ENCODE results near the gene DCST2. TPM values are rescaled to one million over a fixed set of nuclear protein-coding genes. Genes with fewer than 3 reads are reported as not detected.

Gene DCST2
- total and polyA plus RNA-seq, 10 of the 15 experiments (the other 5 are each of a cell fraction or from before 2014, with no cell fraction given) = 0.33 to 0.41 (median 0.36) TPM; not detected in 7

GRCh38 chr1:155064832-155065429, 31.4 kb upstream of the DCST2 start (continued):
- no peak for TF ChIP-seq NBN (IDR thresholded peaks at IDR 0.05)

GRCh38 chr1:155064111-155064831, 30.7 kb upstream of the DCST2 start:
- H4K20me1 ChIP-seq (ENCODE audit: control insufficient read depth, insufficient read depth) = no peaks in the 10 kb centered on the region
- H3K9me3 ChIP-seq (replicated peaks; ENCODE audit: control insufficient read depth, insufficient read depth, low read length) = no peaks in the 10 kb centered on the region
- no peaks in the 10 kb centered on the region for H3K79me2 ChIP-seq (ENCODE audit: control insufficient read depth, insufficient read depth, low read length)
- CTCF ChIA-PET = interaction anchor here (1.2 to 15.5 kb wide), 8 partner anchors 11 to 103 kb away, joined by 3 to 195 read pairs (median 7); partner anchors contain the start of gene ADAM15
- DNase-seq (ENCODE audit: low read depth, low spot score) (no peak), ATAC-seq (peak; percentile 31), FAIRE-seq (peak; percentile 70)
- no peak overlapping the region for H3K27ac ChIP-seq (ENCODE audit: control insufficient read depth, insufficient read depth)
- no TSS peak for BruUV-seq (replicated peaks)
- no peaks in the 10 kb centered on the region for H3K27me3 ChIP-seq (replicated peaks in 1 of 2; ENCODE audit: control insufficient read depth in 2 of 2, insufficient read depth in 2 of 2, low read length in 1 of 2)
- RAD21 ChIA-PET (ENCODE audit: unreplicated experiment) = interaction anchor here (0.6 to 4.7 kb wide), 9 partner anchors 12 to 504 kb away, joined by 3 to 63 read pairs (median 3); partner anchors contain the start of genes EFNA3 and KRTCAP2
- peak overlapping the region; percentile 84; the same call in 1 of the 2 replicates for H3K9ac ChIP-seq (ENCODE audit: control insufficient read depth, insufficient read depth, low read length)
- POLR2A ChIA-PET = interaction anchor here (0.6 to 1.5 kb wide), 8 partner anchors 11 to 125 kb away, joined by 3 to 12 read pairs (median 4); no protein-coding TSS in a partner anchor
- SMC1A ChIA-PET (ENCODE audit: uncharacterized antibody, unreplicated experiment) = interaction anchor here (1.1 to 1.8 kb wide), 8 partner anchors 9 to 395 kb away, joined by 3 to 14 read pairs (median 4); partner anchors contain the start of gene EFNA3
- H3K4me3 ChIP-seq = peak overlapping the region; percentile 95
- H2AFZ ChIP-seq (ENCODE audit: control insufficient read depth, low read depth, low read length) = peak overlapping the region; percentile 51
- H3K4me1 ChIP-seq (ENCODE audit: control insufficient read depth, insufficient read depth, low read length) = peaks cover 16% of the 10 kb centered on the region
- peak overlapping the region; percentile 96 for H3K4me2 ChIP-seq (ENCODE audit: control insufficient read depth, insufficient read depth)
- intact Hi-C loops (cut with micrococcal nuclease; ENCODE audit: unreplicated experiment) = loop anchor here (5.0 kb wide), 3 partner anchors 92 to 397 kb away; partner anchors contain the start of genes CKS1B and SHC1
- H3K36me3 ChIP-seq (ENCODE audit: control insufficient read depth in 2 of 2, insufficient read depth in 2 of 2, low read length in 1 of 2) = no peaks in the 10 kb centered on the region; a peak in 2 of 4 replicates
- 7% methylated on average over 14 of the region's 14 CpGs for WGBS (ENCODE audit: insufficient coverage, insufficient replicate concordance, low lambda C conversion rate, missing lambda C conversion rate)
- in situ Hi-C loops (cut with MboI) = loop anchor here (5.0 kb wide), 1 partner anchor 502 kb away; no protein-coding TSS in a partner anchor
- no peak for TF ChIP-seq SIX5 (IDR thresholded peaks at IDR 0.05; ENCODE audit: low read depth, low read length, severe bottlenecking)
- peak; percentile 92; the same call in 1 of the 2 replicates for TF ChIP-seq ESRRA (IDR thresholded peaks at IDR 0.05; ENCODE audit: low read length)
- TF ChIP-seq E2F4 (IDR thresholded peaks at IDR 0.05; ENCODE audit: low read depth, low read length) = no peak
- no peak for TF ChIP-seq ATF3 (IDR thresholded peaks at IDR 0.05; ENCODE audit: borderline replicate concordance, extremely low read depth, low read depth, low read length)
- TF ChIP-seq MTA3 (IDR thresholded peaks at IDR 0.05; ENCODE audit: borderline replicate concordance, low read length) = no peak
- no peak for TF ChIP-seq IKZF1 (conservative IDR thresholded peaks at IDR 0.05)
- no peak for TF ChIP-seq ETV6 (conservative IDR thresholded peaks at IDR 0.05 in 1 of 2, IDR thresholded peaks at IDR 0.05 in 1 of 2; ENCODE audit: borderline replicate concordance in 1 of 2, low read depth in 1 of 2)
- TF ChIP-seq IKZF2 (IDR thresholded peaks at IDR 0.05) = peak in 1 of 2 experiments; percentile 24; a peak in 2 of 4 replicates
- no peak for TF ChIP-seq POU2F2 (IDR thresholded peaks at IDR 0.05; ENCODE audit: borderline replicate concordance, low read depth, low read length)
- no peak for TF ChIP-seq SUZ12 (IDR thresholded peaks at IDR 0.05; ENCODE audit: unreplicated experiment)
- no peak for TF ChIP-seq CUX1 (IDR thresholded peaks at IDR 0.05; ENCODE audit: insufficient replicate concordance, low read depth, low read length)
- TF ChIP-seq ZNF217 (IDR thresholded peaks at IDR 0.05) = no peak; the same call in 1 of the 2 replicates
